ENCODE results near the gene LCP1.

LCP1 gene

DNA sequence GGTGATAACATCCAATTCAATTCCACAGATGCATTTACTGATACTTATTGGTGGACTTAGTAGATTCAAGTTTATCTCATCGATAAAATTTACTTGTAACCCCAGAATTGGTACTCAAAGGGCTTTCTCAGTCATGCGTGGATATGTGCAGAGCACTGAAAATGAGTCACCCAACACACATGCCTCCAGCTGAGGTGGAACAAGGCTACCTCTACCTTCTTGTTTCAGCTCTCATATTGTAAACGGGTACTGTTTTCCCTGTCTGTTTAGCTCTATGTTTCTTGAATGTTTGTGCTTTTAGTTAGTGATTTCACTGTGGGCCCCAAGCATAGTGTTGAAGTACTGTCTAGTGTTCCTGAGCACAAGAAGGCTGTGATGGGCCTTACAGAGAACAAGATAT, 31.3 kb upstream of the LCP1 start:
- H3K9me3 ChIP-seq (ENCODE audit: control insufficient read depth, insufficient read depth, low read length), result no peaks in the 10 kb centered on the region
- H3K79me2 ChIP-seq (ENCODE audit: control insufficient read depth, low read length), result no peaks in the 10 kb centered on the region
- H4K20me1 ChIP-seq (ENCODE audit: control insufficient read depth, insufficient read depth, low read depth, low read length), result no peaks in the 10 kb centered on the region
- H3K4me2 ChIP-seq (ENCODE audit: low read length), result no peak overlapping the region
- H3K27me3 ChIP-seq (ENCODE audit: control insufficient read depth, low read length), result peaks cover 27% of the 10 kb centered on the region
- H3K4me3 ChIP-seq (ENCODE audit: low read length), result no peak overlapping the region
- H3F3A ChIP-seq (ENCODE audit: control insufficient read depth, insufficient read depth), result no peaks in the 10 kb centered on the region
- H3K9me2 ChIP-seq (replicated peaks; ENCODE audit: control insufficient read depth, low read length), result no peaks in the 10 kb centered on the region
- peaks cover 15% of the 10 kb centered on the region for H3K4me1 ChIP-seq (ENCODE audit: control insufficient read depth, low read length)
- no peak overlapping the region for H3K27ac ChIP-seq (ENCODE audit: low read depth, low read length)
- TF ChIP-seq, protein P1, sequence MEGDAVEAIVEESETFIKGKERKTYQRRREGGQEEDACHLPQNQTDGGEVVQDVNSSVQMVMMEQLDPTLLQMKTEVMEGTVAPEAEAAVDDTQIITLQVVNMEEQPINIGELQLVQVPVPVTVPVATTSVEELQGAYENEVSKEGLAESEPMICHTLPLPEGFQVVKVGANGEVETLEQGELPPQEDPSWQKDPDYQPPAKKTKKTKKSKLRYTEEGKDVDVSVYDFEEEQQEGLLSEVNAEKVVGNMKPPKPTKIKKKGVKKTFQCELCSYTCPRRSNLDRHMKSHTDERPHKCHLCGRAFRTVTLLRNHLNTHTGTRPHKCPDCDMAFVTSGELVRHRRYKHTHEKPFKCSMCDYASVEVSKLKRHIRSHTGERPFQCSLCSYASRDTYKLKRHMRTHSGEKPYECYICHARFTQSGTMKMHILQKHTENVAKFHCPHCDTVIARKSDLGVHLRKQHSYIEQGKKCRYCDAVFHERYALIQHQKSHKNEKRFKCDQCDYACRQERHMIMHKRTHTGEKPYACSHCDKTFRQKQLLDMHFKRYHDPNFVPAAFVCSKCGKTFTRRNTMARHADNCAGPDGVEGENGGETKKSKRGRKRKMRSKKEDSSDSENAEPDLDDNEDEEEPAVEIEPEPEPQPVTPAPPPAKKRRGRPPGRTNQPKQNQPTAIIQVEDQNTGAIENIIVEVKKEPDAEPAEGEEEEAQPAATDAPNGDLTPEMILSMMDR (IDR thresholded peaks at IDR 0.05; ENCODE audit: low read depth, low read length, poor library complexity, severe bottlenecking), result no peak
- no peak for TF ChIP-seq EZH2phosphoT487 (IDR thresholded peaks at IDR 0.05; ENCODE audit: borderline replicate concordance, low read length)
- H3K36me3 ChIP-seq (ENCODE audit: control insufficient read depth, low read length), result no peaks in the 10 kb centered on the region

DNA sequence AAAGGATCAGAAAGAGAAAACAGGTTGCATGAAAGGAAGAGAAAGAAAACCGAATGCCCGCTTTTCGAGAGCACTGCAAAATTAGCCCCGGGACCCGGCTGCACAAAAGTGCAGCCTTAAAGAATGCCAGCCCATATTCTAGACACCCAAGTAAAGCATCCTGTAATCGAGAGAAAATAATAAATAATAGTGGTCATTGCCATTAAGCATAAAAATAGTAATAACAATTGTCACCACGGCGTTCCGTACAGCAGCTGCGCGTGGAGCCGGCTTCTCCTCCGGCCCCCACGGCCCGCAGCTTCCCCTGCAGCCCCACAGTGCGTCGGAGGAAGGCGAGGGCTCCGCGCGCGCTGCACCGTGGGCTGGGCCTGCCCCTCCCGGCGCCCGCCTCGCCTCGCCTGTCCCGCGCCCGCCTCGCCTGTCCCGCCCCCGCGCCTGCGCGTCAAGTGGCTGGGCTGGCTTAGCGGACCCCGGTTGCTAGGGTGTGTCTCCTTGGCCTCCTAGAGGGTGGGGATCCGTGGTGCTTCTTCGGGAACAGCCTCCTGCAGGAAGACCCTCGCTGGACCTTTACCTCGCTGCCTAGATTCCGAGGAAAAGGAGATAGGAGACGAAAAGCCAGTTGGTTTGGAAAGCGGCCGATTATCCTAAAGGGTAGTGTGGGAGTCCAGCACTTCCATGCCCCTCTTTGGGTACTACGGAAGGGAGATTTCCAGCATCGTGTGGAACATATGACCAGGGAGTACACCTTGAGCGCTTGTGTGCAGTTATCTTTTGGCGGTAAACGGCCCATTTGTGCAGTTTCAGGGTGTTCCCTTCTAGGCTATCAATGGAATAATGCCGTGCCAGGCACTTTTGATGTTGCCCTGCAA, 29.7 kb upstream of the LCP1 start, which contains the start of gene LRRC63:
LRRC63 (plus strand) TSS at position 446 of the 869 bp plus-strand sequence. CDS start 1,107 bp downstream, outside the sequence.
- Histone ChIP-seq H3K4me3 (ENCODE audit: low read length) (peak within 1 kb of the TSS; percentile 72), H3K79me2 (ENCODE audit: control insufficient read depth, low read length) (no peaks in the 10 kb centered on the region), H3K4me1 (ENCODE audit: control insufficient read depth, low read length) (peaks cover 15% of the 10 kb centered on the region), H3K9me2 (replicated peaks; ENCODE audit: control insufficient read depth, low read length) (no peaks in the 10 kb centered on the region), H3K27me3 (ENCODE audit: control insufficient read depth, low read length) (peaks cover 34% of the 10 kb centered on the region), H4K20me1 (ENCODE audit: control insufficient read depth, insufficient read depth, low read depth, low read length) (no peaks in the 10 kb centered on the region), H3K27ac (ENCODE audit: low read depth, low read length) (no peak within 1 kb of the TSS), H3K36me3 (ENCODE audit: control insufficient read depth, low read length) (no peaks in the 10 kb centered on the region), H3K4me2 (ENCODE audit: low read length) (peak within 1 kb of the TSS; percentile 85), H3K9me3 (ENCODE audit: control insufficient read depth, insufficient read depth, low read length) (no peaks in the 10 kb centered on the region), H3F3A (ENCODE audit: control insufficient read depth, insufficient read depth) (no peaks in the 10 kb centered on the region)
- TF ChIP-seq EZH2phosphoT487 (IDR thresholded peaks at IDR 0.05; ENCODE audit: borderline replicate concordance, low read length), result peak; percentile 22; the same call in 1 of the 2 replicates
- TF ChIP-seq, protein P1 (IDR thresholded peaks at IDR 0.05; ENCODE audit: low read depth, low read length, poor library complexity, severe bottlenecking), result no peak

DNA sequence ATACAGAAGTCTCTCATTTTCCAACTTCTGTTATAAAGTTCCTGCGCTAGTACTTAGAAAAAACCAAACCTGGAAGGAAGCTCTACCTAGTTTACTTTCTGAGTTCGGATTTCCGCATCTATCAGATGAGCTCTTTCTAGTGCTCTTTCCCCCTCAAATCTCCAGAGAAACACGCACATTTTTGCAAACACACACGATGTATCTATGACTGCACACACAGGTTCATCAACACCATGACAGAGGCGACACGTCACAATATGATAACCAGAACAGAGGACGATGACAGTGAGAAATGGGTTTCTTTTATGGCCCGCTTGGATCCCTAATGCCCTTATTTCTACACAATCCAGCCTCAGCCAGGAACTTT, 29.1 kb upstream of the LCP1 start:
- Histone ChIP-seq H4K20me1 (ENCODE audit: control insufficient read depth, insufficient read depth, low read depth, low read length) (no peaks in the 10 kb centered on the region), H3K9me2 (replicated peaks; ENCODE audit: control insufficient read depth, low read length) (no peaks in the 10 kb centered on the region), H3K4me3 (ENCODE audit: low read length) (peak overlapping the region; percentile 72), H3K4me1 (ENCODE audit: control insufficient read depth, low read length) (peaks cover 15% of the 10 kb centered on the region), H3K27me3 (ENCODE audit: control insufficient read depth, low read length) (peaks cover 35% of the 10 kb centered on the region), H3K27ac (ENCODE audit: low read depth, low read length) (no peak overlapping the region), H3K9me3 (ENCODE audit: control insufficient read depth, insufficient read depth, low read length) (no peaks in the 10 kb centered on the region), H3K79me2 (ENCODE audit: control insufficient read depth, low read length) (no peaks in the 10 kb centered on the region), H3K4me2 (ENCODE audit: low read length) (peak overlapping the region; percentile 85), H3F3A (ENCODE audit: control insufficient read depth, insufficient read depth) (no peaks in the 10 kb centered on the region), H3K36me3 (ENCODE audit: control insufficient read depth, low read length) (no peaks in the 10 kb centered on the region)
- TF ChIP-seq EZH2phosphoT487 (IDR thresholded peaks at IDR 0.05; ENCODE audit: borderline replicate concordance, low read length), result no peak
- TF ChIP-seq, protein P1 (IDR thresholded peaks at IDR 0.05; ENCODE audit: low read depth, low read length, poor library complexity, severe bottlenecking), result no peak

Data from DOHH2 (cell line).